ENCODE data around the gene PRRT4.

DNA sequence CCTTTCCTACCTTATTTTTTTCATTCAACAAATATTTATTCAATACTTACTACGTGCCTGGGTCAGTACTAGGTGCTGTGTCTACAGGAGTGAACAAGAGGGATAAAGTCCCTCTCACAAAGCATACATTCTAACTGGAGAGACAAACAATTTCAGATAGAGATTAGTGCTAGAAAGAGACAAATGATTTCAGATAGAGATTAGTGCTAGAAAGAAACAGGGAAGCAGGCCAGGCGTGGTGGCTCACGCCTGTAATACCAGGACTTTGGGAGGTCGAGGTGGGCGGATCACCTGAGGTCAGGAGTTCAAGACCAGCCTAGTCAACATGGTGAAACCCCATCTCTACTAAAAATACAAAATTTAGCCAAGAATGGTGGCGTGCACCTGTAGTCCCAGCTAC lies 52.4 kb downstream of the PRRT4 start:
- TF ChIP-seq, protein P1, sequence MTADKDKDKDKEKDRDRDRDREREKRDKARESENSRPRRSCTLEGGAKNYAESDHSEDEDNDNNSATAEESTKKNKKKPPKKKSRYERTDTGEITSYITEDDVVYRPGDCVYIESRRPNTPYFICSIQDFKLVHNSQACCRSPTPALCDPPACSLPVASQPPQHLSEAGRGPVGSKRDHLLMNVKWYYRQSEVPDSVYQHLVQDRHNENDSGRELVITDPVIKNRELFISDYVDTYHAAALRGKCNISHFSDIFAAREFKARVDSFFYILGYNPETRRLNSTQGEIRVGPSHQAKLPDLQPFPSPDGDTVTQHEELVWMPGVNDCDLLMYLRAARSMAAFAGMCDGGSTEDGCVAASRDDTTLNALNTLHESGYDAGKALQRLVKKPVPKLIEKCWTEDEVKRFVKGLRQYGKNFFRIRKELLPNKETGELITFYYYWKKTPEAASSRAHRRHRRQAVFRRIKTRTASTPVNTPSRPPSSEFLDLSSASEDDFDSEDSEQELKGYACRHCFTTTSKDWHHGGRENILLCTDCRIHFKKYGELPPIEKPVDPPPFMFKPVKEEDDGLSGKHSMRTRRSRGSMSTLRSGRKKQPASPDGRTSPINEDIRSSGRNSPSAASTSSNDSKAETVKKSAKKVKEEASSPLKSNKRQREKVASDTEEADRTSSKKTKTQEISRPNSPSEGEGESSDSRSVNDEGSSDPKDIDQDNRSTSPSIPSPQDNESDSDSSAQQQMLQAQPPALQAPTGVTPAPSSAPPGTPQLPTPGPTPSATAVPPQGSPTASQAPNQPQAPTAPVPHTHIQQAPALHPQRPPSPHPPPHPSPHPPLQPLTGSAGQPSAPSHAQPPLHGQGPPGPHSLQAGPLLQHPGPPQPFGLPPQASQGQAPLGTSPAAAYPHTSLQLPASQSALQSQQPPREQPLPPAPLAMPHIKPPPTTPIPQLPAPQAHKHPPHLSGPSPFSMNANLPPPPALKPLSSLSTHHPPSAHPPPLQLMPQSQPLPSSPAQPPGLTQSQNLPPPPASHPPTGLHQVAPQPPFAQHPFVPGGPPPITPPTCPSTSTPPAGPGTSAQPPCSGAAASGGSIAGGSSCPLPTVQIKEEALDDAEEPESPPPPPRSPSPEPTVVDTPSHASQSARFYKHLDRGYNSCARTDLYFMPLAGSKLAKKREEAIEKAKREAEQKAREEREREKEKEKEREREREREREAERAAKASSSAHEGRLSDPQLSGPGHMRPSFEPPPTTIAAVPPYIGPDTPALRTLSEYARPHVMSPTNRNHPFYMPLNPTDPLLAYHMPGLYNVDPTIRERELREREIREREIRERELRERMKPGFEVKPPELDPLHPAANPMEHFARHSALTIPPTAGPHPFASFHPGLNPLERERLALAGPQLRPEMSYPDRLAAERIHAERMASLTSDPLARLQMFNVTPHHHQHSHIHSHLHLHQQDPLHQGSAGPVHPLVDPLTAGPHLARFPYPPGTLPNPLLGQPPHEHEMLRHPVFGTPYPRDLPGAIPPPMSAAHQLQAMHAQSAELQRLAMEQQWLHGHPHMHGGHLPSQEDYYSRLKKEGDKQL (CRISPR knock-in tag; IDR thresholded peaks at IDR 0.05; ENCODE audit: low read depth): no peak
- TF ChIP-seq EZH2 (conservative IDR thresholded peaks at IDR 0.05; ENCODE audit: low read depth, low read length) (no peak), ZBTB7A (CRISPR knock-in tag; IDR thresholded peaks at IDR 0.05) (no peak), ZZZ3 (CRISPR knock-in tag; IDR thresholded peaks at IDR 0.05; ENCODE audit: borderline replicate concordance) (no peak), ZNF530 (CRISPR knock-in tag; IDR thresholded peaks at IDR 0.05; ENCODE audit: low read depth) (no peak), PAX8 (CRISPR knock-in tag; IDR thresholded peaks at IDR 0.05; ENCODE audit: borderline replicate concordance) (no peak), JUND (CRISPR knock-in tag; IDR thresholded peaks at IDR 0.05) (no peak), KDM5B (CRISPR knock-in tag; IDR thresholded peaks at IDR 0.05; ENCODE audit: borderline replicate concordance) (no peak), PITX1 (CRISPR knock-in tag; IDR thresholded peaks at IDR 0.05) (peak; percentile 59), GABPA (IDR thresholded peaks at IDR 0.05; ENCODE audit: low read depth, low read length) (no peak), GABPA (CRISPR knock-in tag; IDR thresholded peaks at IDR 0.05; ENCODE audit: low read depth) (no peak), ZNF788 (CRISPR knock-in tag; IDR thresholded peaks at IDR 0.05; ENCODE audit: borderline replicate concordance) (no peak)
- TF ChIP-seq, protein P2, sequence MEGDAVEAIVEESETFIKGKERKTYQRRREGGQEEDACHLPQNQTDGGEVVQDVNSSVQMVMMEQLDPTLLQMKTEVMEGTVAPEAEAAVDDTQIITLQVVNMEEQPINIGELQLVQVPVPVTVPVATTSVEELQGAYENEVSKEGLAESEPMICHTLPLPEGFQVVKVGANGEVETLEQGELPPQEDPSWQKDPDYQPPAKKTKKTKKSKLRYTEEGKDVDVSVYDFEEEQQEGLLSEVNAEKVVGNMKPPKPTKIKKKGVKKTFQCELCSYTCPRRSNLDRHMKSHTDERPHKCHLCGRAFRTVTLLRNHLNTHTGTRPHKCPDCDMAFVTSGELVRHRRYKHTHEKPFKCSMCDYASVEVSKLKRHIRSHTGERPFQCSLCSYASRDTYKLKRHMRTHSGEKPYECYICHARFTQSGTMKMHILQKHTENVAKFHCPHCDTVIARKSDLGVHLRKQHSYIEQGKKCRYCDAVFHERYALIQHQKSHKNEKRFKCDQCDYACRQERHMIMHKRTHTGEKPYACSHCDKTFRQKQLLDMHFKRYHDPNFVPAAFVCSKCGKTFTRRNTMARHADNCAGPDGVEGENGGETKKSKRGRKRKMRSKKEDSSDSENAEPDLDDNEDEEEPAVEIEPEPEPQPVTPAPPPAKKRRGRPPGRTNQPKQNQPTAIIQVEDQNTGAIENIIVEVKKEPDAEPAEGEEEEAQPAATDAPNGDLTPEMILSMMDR (CRISPR knock-in tag; IDR thresholded peaks at IDR 0.05): no peak

Measured in HepG2 (cell line).